GM21526 (cell line): ENCODE measurements around the gene BAZ2B.
"Not testable (repeated sequence)": the region's sequence is repeated elsewhere in the genome, so short reads cannot be mapped to it uniquely, and the experiment has no call there.

Experiments used
- ATAC-seq: cut with Tn5 transposase; IDR thresholded peaks from one replicate; pipeline ENCODE4 v1.9.1; 2021; ENCODE audit warnings: moderate library complexity; ENCODE audit not compliant: unreplicated experiment, low FRiP score

BAZ2B gene

GRCh38 chr2:159439421-159439820 is 176.9 kb downstream of the BAZ2B start:
- ATAC-seq, result no peak

GRCh38 chr2:159438720-159439353 is 177.5 kb downstream of the BAZ2B start:
- ATAC-seq, result no peak

- ATAC-seq, result no peak
Observed at GRCh38 chr2:159438284-159438683, 178.1 kb downstream of the BAZ2B start.

- ATAC-seq, result no peak
Observed at GRCh38 chr2:159432610-159433009, 183.7 kb downstream of the BAZ2B start.

- ATAC-seq, result no peak
Observed at GRCh38 chr2:159427048-159427447, 189.3 kb downstream of the BAZ2B start.

GRCh38 chr2:159419403-159419802 is 196.9 kb downstream of the BAZ2B start:
- no peak for ATAC-seq

GRCh38 chr2:159411460-159411859 is 204.9 kb downstream of the BAZ2B start:
- no peak for ATAC-seq

- no peak for ATAC-seq
Observed at GRCh38 chr2:159410276-159410675, 206.1 kb downstream of the BAZ2B start.

GRCh38 chr2:159409116-159409800 is 207.1 kb downstream of the BAZ2B start:
- no peak for ATAC-seq

- no peak for ATAC-seq
Observed at GRCh38 chr2:159402790-159403189, 213.6 kb downstream of the BAZ2B start.

- ATAC-seq, result not testable (repeated sequence)
Observed at GRCh38 chr2:159402160-159402559, 214.2 kb downstream of the BAZ2B start.

- no peak for ATAC-seq
Observed at GRCh38 chr2:159399716-159400415, 216.5 kb downstream of the BAZ2B start.

- no peak for ATAC-seq
Observed at GRCh38 chr2:159396799-159397198, 219.5 kb downstream of the BAZ2B start.

- ATAC-seq, result no peak
Observed at GRCh38 chr2:159382447-159383028, 233.8 kb downstream of the BAZ2B start.

GRCh38 chr2:159381574-159381973 is 234.8 kb downstream of the BAZ2B start:
- ATAC-seq, result no peak

GRCh38 chr2:159380685-159381239 is 235.6 kb downstream of the BAZ2B start:
- ATAC-seq, result no peak

- no peak for ATAC-seq
Observed at GRCh38 chr2:159379181-159379580, 237.2 kb downstream of the BAZ2B start.

GRCh38 chr2:159375241-159375640 is 241.1 kb downstream of the BAZ2B start:
- ATAC-seq, result no peak

- no peak for ATAC-seq
Observed at GRCh38 chr2:159371506-159371905, 244.8 kb downstream of the BAZ2B start.

- no peak for ATAC-seq
Observed at GRCh38 chr2:159366538-159366937, 249.8 kb downstream of the BAZ2B start.

- ATAC-seq, result no peak
Observed at GRCh38 chr2:159362816-159363251, 253.5 kb downstream of the BAZ2B start.
